RCC 7860 (cell line): Measurements from ENCODE around the gene KIF20B.

Experiments used
- DNase-seq: peaks from one replicate; pipeline ENCODE4 v3.0.0-alpha.2; 2015; ENCODE audit warnings: low spot score
- FAIRE-seq: peaks from 2 replicates; lab custom pipeline; 2012; peaks lifted over from hg19 to GRCh38; lab: Jason Lieb, UNC

Gene KIF20B, protein sequence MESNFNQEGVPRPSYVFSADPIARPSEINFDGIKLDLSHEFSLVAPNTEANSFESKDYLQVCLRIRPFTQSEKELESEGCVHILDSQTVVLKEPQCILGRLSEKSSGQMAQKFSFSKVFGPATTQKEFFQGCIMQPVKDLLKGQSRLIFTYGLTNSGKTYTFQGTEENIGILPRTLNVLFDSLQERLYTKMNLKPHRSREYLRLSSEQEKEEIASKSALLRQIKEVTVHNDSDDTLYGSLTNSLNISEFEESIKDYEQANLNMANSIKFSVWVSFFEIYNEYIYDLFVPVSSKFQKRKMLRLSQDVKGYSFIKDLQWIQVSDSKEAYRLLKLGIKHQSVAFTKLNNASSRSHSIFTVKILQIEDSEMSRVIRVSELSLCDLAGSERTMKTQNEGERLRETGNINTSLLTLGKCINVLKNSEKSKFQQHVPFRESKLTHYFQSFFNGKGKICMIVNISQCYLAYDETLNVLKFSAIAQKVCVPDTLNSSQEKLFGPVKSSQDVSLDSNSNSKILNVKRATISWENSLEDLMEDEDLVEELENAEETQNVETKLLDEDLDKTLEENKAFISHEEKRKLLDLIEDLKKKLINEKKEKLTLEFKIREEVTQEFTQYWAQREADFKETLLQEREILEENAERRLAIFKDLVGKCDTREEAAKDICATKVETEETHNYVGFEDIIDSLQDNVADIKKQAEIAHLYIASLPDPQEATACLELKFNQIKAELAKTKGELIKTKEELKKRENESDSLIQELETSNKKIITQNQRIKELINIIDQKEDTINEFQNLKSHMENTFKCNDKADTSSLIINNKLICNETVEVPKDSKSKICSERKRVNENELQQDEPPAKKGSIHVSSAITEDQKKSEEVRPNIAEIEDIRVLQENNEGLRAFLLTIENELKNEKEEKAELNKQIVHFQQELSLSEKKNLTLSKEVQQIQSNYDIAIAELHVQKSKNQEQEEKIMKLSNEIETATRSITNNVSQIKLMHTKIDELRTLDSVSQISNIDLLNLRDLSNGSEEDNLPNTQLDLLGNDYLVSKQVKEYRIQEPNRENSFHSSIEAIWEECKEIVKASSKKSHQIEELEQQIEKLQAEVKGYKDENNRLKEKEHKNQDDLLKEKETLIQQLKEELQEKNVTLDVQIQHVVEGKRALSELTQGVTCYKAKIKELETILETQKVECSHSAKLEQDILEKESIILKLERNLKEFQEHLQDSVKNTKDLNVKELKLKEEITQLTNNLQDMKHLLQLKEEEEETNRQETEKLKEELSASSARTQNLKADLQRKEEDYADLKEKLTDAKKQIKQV (N-terminal part only)

DNA sequence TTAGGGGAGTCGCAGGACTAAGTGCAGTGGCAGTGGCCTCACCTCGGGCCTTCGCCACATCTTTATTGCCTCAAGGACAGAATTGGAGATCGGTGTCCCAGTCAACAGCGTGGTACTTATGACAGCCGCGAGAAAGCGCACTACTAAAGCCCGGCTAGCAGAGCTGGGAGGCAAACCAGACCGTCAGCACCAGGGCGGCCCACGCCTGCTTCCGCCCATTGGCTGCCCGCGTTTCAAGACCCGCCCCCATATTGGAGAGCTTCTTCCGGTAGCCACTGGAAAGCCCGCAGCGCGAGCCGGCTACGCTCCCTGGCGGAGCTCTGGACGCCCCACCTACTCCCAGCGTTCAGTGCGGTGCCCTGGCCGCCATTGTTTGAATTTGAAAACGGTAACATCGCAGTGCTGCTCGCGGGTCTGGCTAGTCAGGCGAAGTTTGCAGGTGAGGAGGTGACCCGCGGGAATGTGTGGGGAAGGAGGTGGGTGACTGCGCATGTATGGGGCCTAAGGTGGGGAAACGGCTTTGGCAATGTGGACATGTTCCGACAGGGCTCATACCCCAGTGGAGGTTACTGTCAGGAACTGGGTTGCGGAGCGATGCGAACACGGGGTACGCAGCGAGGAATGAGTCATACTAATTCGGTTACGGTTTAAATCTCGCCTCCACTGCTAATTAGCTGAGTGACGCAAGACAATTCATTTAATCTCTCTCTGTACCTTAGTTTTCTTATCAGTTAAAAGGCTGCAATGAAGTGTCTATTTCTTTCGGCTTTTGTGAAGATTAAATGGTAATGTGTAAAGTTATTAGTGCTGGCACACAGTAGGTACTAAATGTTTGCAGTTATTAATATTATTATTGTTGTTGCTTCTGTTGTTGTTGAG is at the start of gene KIF20B:
TSS of gene KIF20B (plus strand) at position 349 of the 879 bp plus-strand sequence. CDS start 3,705 bp downstream, outside the sequence.
- peak; percentile 93 for FAIRE-seq
- DNase-seq: peak; percentile 94

DNA sequence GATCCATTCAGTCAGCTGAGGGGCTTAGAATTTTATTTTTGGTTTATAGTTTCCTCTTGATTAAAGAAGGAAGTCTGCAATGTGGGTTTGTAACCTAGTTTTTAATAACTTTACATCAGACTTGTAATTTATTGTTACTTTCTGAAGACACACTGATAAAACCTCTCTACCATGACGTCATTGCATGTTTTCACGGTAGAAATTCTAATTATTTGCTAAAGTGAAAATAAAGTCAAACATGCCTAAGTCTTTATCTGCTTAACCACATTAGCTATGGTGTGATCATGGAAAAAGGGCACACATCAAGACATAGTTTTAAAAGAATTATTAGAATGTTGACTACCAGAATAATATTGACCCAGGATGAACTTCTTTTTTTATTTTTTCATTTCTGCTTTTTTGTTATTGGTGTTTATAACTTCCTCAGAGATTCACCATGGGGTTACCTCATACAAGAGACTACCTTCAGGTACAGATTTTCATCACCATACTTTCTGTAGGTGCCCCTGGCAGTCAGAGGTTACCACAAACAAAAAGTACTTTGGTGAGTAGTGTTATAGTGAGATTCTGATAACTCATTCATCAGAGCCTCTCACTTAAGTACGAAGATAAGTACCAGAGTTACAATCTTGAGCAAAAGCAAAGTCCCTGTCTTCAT is 49.3 kb upstream of the KIF20B start:
- no peak for FAIRE-seq
- DNase-seq: no peak

DNA sequence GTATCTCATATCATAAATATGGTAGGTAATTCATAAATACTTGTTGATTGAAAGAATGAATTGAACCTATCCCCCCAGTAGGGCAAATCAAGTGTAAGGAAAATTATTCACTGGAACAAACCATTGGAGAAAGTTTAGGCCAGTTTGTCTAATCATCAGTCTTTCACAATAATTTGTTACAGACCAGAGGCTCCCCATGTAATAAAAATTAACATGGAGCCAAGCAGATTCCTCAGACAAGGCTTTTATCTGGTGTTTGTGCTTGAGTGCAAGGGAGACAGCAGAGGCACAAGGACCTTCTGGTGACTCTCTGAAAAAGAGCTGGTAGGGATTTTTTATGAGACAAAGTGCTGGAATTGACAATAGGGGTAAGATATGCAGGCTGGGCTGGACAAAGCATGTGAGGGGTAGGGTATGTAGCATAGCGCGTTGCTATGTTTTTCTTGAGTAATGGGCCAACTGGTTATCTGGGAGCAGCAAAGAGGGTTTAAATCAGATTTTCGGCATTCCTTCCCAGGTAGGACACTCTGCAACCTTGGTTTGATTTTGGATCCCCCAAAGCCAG is 48.5 kb upstream of the KIF20B start:
- FAIRE-seq: peak; percentile 8
- no peak for DNase-seq

DNA sequence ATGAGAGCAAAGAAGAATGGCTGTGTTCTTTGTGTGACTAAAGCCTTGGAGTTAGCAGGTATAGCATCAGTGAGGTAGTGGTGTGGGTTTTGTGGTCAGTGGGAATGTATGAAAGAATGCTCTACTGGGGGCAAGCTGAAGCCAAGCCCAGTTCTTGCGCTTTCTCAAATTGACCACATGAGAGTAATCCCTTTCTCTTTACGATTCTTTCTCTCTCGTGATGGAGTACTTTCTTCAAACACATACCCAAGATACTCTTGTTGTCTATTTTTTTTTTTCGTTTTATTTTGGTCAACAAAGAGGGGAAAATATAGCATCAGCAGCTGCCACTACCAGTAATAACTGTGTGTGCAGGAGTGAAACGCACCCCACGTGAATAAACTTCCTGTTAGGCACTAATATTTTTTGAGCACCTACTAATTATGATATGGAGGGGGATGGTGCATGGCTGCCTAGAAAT is 48.0 kb upstream of the KIF20B start:
- FAIRE-seq: peak; percentile 99

DNA sequence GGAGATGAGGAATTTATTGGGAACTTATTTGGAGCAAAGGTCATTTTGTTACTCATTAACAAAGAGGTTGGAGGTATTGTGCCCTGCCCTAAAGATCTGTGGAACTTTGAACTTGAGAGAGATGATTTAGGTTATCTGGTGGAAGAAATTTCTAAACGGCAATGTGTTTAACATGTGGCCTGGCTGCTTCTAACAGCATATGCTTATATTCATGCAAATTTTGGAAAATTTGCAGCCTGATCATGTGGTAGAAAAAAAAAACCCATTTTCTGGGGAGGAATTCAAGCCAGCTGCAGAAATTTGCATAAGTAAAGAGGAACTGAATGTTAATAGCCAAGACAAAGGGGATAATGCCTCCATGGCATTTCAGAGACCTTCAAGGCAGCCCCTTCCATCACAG is 45.7 kb upstream of the KIF20B start:
- no peak for FAIRE-seq

More for the DNA sequence above, 48.0 kb upstream of the KIF20B start:
- peak; percentile 92 for DNase-seq

DNA sequence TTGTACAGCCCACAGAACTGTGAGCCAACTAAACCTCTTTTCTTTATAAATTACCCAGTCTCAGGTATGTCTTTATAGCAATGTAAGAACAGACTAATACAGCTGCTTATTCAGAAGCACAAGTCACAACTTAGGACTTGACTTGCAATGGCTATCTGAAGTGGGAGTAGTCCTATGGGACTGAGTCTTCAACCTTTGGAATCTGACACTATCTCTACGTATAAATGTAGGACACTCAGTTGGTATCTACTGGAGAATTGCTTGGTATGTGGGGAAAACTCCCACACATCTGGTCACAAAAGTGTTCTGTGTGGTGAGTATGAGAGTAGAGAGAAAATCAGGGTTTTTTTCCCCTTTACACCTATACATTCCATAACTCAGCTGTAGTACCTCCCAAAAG is 44.1 kb upstream of the KIF20B start:
- DNase-seq: no peak
- no peak for FAIRE-seq

More for the DNA sequence above, 45.7 kb upstream of the KIF20B start:
- DNase-seq: no peak

DNA sequence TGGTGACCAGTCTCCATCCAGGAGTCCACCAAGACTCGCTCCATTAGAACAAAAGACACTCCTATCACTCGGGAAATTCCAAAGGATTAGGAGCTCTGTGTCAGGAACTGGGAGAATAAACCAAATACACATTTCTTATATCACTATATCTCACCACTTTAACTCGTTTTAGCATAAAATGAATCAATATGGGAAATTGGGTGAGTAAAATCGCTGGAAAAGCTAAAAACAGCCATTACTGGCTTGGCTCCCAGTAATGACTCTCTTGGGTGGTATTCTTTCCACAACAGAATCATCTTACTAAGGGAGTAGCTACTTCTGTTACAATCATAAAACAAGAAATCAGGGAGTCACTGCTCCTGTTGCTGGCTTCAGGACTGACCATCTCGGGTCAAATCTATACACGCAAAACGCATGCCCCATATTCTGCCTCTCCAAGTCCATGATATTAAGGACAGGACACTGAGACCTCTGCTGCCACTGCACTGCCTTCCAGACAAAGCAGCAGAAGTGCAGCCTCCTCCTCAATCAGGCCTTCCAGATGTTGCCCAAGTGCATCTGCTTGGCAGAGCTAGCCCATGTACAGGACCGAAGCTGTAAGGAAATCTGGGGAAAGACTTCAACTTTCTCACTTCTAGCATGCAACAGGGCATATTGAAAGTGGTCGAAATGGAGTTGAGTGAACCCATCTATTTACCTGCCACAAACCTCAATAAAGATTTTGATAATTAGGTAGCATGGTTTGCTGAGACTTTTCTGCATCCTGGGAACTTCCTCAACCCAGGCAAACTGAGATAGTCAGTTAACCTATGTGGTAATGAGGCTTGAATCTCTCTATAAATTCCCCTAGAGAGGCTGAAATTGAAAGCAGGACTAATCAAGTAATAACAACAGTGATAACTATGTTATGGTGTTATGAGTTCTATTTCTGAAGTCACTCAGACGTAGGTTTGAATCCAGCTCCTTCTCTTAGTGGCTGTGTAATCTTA is 42.0 kb upstream of the KIF20B start:
- DNase-seq: no peak
- no peak for FAIRE-seq

DNA sequence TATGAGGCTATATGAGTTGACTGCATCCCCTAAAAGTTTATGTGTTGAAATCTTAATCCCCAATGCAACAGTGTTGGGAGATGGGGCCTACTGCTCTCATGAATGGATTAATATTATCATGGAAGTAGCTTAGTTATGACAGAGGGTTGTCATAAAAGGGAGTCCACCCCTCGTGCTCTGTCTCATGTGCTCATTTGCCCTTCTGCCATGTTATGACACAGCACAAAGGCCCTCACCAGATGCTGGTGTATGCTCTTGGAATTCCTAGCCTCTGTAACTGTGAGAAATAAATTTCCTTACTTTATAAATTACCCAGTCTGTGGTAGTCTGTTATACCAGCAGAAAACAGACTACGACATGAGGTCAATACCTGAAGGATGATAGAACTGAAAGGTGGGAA is 38.8 kb upstream of the KIF20B start:
- no peak for DNase-seq
- FAIRE-seq: no peak

DNA sequence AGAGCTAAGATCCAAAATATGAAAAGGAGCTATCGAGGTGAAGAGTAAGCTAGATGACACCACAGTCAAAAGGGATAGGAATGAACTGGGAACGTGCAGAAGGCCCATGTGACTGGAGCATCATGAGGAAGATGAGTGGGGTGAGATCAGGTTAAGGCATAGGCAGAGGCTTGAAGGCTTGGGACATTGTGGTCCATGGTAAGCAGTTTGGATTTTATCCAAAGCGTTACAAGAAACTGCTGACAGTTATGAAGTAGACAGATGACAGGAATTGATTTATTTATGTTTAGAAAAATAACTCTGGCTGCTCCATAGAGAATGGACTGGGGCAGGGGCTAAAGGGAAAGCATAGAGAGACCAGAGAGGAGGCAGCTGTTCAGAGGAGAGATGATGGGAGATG is 38.2 kb upstream of the KIF20B start:
- FAIRE-seq: no peak
- no peak for DNase-seq

DNA sequence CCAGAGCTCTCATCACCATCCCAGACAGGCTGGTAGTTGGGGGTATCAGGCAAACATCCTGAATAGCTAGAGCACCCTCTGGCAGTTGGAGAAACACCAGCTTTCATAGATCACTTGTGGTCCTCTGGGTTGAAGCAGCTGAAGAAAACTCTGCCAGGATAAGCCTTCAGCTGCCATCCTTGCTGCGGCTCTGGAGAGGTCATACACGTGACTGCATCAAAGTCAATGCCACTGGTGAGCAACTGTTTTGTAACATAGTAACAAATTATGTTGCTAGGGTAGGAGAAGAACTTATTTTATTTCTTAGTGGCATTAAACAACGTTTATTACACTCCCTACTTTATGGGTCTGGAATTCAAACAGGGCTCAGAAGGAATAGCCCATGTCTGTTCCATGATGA is 37.2 kb upstream of the KIF20B start:
- FAIRE-seq (no peak), DNase-seq (no peak)

DNA sequence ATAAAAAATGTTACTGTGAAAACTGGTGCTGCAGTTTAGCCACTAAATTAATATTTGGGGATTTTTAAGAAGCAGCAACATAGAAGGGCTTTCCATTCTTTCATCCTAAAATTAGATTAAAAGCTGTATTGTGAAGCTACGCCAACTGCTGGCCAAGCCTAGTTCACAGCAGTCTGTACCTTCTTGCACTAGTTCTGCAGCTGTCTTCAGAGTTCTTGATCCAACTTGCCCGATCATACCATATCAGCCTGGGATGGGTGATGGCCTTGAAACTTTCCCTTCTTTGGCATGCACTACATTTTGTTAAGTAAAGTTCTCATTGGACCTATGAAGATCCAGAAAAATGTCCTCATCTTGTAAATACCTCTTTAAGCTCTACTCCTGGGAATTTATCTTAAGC is 36.1 kb upstream of the KIF20B start:
- no peak for DNase-seq
- no peak for FAIRE-seq

DNA sequence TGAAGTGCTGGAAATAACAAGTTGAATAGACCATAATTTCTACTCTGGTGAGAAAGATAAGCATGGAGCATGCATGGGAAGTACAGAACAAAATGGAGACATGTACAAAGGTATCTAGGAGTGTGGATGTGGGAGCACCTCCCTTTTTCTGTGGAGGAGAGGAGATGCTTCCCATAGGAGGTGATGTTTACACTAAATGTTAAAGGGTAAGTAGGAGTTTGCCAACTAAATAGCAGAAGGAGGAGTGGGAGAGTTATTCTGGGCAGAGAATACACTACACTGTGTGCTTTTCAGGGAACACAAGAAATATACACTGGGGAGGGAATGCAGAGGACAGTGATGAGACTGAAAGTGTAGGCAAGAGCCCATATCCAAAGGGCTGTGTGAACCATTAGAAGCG is 35.3 kb upstream of the KIF20B start:
- DNase-seq: no peak
- no peak for FAIRE-seq

DNA sequence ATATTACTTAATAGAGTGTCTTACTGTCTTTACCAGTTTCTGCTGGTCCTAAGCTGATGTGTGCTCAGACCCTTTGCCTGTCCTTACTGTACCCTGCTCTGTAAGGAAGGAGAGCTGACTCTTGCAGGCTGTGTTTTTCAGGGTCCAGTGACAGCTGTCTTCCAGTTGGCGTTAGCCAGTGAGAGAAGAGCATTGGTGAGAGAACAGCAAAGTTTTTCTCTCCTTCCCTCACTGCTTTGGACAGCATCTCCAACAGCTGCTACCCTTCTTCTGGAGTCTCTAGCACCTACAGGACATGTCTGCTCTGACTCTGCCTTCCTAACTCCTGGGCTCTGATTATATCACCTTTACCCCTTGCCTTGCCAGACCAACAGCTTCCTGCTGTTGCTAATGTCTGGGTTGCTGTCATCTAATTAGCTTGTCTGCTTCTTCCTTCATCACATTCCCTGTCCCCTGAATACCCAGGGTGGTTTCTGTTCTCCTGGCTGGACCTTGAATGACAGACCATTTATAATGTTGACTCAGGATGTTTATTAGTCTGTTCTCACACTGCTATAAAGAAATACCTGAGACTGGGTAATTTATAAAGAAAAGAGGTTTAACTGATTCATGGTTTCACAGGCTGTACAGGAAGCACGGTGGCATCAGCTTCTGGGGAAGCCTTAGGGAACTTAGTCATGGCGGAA is 32.9 kb upstream of the KIF20B start:
- DNase-seq (no peak), FAIRE-seq (no peak)

DNA sequence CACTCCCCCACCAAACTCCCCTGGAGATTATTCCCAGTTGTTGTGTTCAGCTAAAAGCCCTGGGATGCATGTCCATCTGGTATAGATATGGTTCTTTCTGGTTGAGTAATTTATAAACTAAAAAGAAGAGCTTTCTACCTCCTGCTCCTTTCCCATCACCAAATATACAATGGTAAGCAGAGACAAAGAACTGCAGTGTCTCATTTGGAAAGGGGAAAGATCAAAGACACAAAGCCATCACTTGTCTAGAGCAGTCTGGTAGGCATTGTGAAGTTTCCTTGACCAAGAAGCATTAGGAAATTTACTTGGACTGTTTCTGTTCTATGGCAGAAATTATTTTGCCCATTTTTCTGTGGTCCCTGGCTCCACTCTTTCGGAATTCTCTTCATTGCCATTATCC is 31.4 kb upstream of the KIF20B start:
- FAIRE-seq (no peak), DNase-seq (no peak)

DNA sequence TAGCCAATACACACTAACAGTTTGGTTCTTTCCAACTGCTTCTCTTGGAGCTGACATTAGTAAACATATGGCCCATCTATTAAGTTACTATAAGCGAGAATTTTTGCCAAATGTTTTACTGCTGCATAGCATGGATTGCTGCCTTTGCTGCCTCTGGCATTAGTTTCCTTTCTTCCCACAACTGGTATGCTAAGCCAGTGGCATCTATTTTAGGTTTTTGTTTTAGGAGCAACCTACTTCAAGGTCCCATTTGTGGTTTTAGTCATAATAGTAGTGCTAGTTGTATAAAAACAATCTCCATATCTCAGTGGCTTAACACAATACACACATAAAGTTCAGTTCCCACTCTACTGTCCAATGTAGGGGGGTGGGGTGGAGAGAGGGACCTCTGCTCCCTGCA is 30.5 kb upstream of the KIF20B start:
- no peak for FAIRE-seq
- no peak for DNase-seq

DNA sequence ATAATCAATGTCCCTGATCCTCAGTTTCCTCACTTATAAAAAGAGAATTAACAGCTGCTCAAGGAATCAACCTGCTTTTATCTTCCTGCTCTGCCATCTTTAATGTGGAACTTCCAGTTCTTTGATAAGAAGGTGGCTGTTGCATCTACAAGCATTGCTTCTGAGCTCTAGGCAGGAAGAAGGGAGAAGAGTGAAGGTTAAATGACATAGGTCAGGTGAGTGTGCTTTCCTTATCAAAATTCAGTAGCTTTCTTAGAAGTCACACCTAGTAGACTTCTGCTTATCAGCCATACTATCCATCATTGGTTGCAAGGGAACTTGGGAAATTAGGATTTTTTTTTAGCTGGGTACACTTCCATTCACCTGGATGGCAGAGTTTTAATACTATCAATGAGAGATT is 24.0 kb upstream of the KIF20B start:
- FAIRE-seq (no peak), DNase-seq (no peak)

DNA sequence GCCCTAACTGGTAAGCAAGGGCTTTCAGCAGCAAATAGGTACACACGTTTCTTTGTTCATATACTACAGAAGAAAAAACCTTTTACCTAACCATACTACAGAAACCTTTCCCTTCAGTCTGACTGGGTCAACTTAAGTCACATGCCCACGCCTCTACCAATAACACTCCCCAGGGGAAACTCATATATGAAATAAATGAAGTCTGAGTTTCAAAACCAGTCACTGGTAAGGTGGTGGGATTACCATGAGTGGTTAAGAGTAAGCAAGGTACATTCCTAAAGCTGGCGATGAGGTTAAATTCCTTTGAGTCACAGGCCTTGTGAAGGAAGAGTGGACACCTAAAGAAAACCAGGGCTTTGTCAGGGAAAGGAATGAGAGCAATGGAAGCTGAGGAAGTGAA is 21.4 kb upstream of the KIF20B start:
- DNase-seq (peak; percentile 17), FAIRE-seq (no peak)
